GM18868 (cell line): Measurements from ENCODE around the gene AKAP1.
A peak's percentile ranks its signal among the peaks of the same experiment; 100 is the strongest.

ENCODE experiments used
- ATAC-seq: cut with Tn5 transposase; IDR thresholded peaks from one replicate; pipeline ENCODE4 v1.9.1; 2021; ENCODE audit warnings: mild to moderate bottlenecking, moderate library complexity; ENCODE audit not compliant: unreplicated experiment

The AKAP1 gene

DNA sequence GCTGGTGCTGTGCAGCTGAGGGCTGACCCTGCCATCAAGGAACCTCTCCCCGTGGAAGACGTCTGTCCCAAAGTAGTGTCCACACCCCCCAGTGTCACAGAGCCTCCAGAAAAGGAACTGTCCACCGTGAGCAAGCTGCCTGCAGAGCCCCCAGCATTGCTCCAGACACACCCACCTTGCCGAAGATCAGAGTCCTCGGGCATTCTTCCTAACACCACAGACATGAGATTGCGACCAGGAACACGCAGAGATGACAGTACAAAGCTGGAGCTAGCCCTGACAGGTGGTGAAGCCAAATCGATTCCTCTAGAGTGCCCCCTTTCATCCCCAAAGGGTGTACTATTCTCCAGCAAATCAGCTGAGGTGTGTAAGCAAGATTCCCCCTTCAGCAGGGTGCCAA is 20.5 kb downstream of the AKAP1 start:
- ATAC-seq: no peak

DNA sequence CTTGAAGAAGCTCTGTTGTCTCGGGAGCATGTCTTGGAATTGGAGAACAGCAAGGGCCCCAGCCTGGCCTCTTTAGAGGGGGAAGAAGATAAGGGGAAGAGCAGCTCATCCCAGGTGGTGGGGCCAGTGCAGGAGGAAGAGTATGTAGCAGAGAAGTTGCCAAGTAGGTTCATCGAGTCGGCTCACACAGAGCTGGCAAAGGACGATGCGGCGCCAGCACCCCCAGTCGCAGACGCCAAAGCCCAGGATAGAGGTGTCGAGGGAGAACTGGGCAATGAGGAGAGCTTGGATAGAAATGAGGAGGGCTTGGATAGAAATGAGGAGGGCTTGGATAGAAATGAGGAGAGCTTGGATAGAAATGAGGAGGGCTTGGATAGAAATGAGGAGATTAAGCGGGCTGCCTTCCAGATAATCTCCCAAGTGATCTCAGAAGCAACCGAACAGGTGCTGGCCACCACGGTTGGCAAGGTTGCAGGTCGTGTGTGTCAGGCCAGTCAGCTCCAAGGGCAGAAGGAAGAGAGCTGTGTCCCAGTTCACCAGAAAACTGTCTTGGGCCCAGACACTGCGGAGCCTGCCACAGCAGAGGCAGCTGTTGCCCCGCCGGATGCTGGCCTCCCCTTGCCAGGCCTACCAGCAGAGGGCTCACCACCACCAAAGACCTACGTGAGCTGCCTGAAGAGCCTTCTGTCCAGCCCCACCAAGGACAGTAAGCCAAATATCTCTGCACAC is 21.2 kb downstream of the AKAP1 start:
- no peak for ATAC-seq

DNA sequence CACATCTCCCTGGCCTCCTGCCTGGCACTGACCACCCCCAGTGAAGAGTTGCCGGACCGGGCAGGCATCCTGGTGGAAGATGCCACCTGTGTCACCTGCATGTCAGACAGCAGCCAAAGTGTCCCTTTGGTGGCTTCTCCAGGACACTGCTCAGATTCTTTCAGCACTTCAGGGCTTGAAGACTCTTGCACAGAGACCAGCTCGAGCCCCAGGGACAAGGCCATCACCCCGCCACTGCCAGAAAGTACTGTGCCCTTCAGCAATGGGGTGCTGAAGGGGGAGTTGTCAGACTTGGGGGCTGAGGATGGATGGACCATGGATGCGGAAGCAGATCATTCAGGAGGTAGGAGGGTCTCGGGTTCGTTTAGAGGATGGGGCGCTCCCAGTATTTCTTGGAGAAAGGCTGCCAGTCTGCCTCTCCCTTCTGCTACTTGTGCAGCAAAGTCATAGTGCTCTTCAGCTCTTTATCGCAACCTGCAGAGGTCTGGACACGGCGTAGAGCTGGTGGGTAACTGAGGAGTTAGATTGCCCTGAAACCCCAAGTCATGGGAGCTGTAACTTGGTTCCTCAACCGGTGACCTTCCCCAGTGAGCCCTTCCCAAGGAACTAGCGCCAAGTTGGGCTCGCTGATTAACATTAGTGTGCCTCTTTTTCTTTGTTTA is 21.9 kb downstream of the AKAP1 start:
- no peak for ATAC-seq

DNA sequence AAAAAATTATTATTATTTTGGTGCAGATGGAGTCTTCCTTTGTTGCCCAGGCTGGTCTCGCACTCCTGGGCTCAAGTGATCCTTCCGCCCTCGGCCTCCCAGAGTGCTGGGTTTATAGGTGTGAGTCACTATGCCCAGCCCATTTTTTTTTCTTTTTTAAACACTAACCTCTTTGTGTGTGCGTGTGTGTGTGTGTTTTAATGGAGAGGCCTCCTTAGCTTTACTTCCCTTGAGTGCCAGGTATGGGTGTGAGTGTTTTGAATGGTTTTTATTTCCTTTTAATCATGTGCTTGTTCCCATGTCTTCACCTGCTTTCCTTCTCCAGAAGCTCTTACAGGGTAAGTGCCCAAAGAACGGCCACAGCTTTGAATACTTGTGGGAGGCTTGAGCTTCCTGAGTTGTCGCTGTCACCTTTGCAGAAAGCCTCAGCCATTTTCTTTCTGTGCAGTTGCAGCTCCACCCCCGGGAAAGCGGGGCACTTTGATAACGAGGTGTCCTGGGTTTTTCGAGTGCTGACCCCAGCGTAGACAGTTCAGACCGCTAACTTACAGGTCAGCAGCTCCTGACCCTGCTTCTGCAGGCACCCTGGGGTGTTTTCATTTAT is 22.6 kb downstream of the AKAP1 start:
- ATAC-seq: no peak

DNA sequence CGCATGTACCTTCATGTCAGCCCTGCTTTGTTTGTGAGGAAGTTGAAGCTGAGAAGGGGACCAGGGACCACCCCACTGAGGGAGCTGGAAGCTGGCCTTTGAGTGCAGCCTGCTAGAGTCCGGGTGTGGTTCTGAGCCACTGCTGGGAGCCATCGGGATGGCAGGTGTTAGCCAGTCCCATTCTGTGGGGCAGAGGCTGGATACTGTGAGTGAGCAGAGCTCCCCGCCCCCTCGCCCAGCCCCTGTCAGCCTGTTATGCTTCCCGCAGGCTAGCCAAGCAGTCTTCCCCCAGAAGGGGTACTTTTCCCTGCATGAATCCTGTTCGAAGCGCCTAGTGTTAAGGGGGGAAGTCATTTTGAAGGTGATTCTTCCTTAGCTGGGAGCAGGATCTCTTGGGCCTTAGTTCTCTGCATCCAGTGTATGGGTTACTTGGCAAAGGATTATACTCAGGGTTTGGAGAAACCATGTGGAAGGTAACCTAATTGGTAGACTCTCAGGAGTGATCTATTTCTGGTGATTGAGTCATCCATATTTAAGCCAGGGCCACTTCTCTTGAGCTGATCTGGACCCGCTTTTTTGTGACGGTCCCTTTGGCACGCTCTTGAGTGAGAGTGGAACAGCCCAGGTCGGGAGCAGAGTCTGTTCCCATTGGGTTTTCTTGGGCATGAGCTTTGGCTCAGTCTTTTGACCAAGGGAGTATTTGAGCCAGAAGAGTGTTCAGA is 23.8 kb downstream of the AKAP1 start:
- no peak for ATAC-seq

DNA sequence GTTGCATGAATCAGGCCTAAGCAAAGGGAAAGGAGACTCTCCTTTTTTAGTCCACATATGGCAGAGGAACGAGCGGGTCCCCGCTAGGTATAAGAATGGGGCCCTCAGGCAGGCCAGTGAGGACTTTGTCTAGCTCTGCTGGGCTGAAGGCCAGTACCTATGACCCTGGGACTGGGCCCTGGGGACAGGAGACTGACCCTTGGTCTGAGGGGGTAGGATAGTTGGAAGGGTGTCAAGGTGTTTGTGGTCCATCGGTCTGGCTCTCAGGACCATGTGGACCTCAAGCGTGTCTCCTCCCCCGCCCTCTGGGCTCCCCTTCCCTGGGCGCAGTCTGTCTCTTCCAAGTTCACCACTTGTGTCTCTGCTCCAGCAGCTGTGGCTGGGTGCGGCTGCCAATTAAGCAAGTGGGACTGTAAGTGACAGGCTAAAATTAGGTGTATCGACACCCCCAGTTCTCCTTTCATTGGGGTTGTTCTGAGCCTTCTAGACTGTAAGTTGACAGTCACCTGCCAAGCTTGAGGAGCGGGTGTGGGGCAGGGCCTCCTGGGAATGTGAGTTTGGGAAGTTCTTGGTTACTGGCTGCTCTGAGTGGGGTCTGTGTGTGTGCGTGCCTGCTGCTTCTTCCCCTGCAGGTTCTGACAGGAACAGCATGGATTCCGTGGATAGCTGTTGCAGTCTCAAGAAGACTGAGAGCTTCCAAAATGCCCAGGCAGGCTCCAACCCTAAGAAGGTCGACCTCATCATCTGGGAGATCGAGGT is 24.5 kb downstream of the AKAP1 start:
- ATAC-seq: no peak

DNA sequence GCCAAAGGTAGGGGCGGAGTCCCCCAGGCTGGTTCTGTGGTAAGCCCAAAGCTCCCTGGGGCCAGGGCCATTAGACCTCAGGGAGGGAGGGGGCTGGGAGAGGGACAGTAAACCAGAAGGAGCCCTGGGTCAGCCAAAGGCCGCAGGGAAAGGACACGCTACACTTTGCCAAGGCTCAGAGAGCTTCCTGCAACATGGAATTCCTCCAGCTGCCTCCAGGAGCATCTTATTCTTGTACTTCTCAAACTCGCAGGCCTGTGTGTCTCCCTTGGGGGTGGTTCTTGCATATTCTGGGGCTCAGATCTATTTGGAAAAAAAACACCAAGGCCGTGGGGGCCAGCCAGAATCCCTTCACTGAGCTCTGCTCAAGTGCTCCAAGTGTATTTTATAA is 25.1 kb downstream of the AKAP1 start:
- no peak for ATAC-seq

DNA sequence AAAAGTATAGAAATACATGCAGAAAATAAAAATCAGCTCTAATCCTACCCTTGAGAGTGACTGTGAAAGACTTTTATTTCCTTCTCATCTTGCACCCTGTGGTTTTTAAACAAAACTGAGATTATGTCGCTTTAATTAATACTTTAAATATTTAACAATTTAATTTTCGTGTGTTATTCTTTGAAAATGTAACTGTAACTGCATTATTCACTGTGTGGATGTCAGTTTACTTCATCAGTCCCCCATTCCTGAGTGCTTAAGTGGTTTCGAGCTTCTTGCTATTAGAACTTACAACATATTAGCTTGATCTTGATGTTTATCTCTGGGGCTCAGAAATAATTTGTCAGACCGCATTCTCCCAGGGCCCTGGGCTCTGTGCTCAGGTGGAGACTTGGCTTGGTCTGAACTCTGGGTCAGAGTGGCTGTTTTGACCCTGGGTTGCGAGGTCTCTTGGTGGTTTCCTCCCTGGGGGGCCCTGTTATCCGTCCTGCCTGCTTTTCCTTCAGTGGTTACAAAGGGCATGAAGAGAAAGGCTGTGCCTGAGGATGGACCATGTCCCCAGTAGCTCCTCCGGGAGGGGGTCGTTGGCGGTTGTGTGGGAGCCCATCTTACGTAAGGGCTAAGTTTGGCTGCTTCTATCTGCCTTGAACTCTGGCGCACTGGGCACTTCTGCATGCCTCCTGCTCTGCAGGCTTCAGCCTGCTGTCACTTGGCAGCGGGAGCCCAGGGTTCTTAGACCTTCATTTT is 25.7 kb downstream of the AKAP1 start:
- ATAC-seq: no peak

DNA sequence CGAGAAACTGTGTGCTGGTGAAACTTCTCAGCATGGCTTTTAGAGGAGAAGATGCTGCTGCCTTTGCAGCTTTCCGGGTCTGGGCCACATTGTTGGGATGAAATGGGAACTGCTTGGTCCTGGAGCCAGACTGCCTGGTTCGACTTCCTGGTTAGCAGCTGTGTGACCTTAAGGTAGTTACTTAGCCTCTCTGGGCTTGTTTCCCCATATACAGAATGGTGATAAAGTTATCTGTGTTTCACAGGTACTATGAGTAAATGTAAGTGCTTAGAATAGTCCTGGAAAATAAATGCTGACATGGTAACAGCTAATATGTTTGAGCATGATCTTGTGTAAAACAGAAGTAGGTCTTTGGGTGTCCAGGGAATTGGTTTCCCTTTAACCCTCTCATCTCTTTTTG is 26.3 kb downstream of the AKAP1 start:
- ATAC-seq: no peak

DNA sequence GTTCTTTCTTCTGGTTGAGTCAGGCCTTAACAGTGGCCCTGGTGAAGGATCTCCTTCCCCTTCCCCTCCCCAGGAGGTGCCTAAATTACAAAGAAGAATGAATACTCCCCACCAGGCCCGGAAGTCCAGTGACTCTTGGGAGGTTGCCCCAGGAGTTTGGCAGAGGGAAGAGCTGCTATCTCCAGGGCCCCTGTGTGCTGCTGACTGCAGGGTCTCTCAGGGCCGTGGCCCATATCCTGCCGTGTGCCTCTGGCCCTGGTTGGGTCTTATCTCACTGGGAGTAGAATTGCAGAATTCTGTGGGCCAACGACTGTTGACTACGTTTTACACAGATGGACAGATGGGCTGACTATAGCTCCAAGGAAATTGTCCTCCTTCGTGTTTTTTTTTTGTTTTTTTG is 28.0 kb downstream of the AKAP1 start:
- ATAC-seq: no peak

DNA sequence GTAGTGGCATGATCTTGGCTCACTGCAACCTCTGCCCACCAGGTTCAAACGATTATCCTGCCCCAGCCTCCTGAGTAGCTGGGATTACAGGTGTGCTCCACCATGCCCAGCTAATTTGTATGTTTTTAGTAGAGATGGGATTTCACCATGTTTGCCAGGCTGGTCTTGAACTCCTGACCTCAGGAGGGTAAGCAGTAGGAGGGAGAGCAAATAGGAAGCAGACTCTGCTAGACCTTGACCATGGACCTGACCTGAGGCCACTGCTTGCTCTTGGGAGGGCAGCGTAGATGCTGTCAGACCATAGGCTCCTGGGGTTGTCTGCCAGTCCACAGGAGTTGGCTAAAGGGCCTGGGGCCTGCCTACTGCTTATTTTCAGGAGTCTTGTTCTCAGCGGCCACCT is 28.6 kb downstream of the AKAP1 start:
- ATAC-seq: peak; percentile 8

DNA sequence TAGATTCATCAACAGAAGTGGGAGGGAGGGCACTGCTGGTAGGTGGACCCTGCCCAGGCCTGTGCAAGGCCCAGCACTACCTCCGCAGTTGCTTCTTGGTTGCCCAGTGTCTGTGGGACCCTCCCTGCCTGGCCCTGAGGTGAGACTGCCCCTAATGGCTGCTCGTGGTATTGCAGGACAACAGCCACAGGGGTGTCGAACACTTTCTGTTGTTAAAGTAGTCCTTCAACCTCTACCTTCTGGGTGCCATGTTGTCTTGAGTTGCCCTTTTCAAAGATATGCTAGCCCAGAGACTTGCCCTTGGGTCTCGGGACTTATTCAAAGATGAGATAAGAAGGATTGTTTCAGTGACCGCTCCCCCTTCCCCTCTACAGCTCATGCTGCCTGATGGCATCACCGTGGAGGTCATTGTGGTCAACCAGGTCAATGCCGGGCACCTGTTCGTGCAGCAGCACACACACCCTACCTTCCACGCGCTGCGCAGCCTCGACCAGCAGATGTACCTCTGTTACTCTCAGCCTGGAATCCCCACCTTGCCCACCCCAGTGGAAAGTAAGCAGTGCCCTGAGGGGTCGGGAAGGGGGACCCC is 29.1 kb downstream of the AKAP1 start:
- peak; percentile 49 for ATAC-seq

DNA sequence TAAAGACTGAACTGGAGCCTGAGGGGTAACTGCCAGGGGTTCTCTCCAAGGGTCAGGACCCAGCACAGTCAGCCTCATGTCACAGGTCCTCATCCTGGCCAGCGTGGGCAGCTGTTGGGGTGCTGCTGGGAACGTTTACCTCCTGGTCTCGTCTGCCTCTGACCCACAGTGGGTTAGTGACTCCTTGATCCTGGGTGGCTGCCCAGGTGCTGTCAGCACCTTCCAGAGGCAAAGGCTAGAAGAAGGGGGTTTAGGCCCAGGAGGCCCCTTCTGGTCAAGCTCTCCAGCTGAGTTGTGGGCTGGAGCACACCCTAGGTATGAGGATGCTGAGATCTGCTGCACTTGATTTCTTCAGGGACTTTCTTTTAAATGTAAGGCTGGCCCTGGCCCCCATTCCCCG is 30.3 kb downstream of the AKAP1 start:
- ATAC-seq: no peak

DNA sequence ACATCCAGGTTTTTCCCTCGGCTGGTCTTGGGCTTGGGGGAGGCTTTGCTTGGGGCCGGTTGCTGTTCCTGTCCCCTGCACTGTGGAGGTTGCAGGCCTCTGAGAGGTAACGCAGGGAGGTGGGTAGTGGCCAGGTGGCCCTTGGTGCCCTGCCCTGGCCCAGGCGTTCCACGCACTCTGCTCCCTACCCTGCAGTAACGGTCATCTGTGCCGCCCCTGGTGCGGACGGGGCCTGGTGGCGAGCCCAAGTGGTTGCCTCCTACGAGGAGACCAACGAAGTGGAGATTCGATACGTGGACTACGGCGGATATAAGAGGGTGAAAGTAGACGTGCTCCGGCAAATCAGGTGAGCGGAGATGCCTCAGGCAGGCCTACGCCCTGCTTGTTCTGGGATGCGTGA is 30.9 kb downstream of the AKAP1 start:
- no peak for ATAC-seq

DNA sequence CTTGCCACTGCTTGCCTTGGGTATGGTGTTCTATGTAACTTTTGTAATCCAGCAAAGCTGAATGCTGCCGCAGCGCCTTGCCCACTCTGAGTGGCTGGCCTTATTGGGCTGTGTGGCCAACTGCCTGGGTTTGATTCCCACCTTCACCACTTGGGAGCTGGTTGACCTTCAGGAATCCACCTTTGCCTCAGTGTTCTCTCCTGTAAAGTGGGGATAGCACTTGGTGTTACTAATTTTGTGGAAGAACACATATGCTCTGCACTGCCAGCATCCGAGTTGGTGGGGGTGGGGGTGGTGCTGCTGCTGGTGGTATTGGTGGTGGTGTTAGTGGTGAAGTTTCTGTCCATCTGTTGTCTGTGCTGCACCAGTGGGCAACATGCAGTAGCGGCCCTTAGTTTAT is 32.8 kb downstream of the AKAP1 start:
- no peak for ATAC-seq

DNA sequence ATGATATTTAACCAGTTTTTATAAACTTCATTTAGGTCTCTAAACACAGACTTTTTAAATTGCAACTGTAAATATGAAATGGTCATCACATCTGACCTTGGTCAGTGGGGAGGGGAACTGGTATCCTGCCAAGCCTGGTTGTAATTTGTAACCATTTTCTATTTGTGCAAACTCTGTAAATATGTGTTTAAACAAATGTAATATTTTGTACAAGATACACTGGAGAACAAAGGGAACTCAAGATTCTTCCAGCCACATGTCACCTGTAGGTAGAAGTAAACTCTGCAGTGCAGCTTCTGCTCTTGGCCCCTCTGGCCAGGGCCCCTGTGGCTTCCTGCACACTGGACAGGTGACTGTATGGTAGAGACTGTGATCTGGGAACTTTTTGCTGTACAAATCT is 35.8 kb downstream of the AKAP1 start:
- ATAC-seq: no peak

DNA sequence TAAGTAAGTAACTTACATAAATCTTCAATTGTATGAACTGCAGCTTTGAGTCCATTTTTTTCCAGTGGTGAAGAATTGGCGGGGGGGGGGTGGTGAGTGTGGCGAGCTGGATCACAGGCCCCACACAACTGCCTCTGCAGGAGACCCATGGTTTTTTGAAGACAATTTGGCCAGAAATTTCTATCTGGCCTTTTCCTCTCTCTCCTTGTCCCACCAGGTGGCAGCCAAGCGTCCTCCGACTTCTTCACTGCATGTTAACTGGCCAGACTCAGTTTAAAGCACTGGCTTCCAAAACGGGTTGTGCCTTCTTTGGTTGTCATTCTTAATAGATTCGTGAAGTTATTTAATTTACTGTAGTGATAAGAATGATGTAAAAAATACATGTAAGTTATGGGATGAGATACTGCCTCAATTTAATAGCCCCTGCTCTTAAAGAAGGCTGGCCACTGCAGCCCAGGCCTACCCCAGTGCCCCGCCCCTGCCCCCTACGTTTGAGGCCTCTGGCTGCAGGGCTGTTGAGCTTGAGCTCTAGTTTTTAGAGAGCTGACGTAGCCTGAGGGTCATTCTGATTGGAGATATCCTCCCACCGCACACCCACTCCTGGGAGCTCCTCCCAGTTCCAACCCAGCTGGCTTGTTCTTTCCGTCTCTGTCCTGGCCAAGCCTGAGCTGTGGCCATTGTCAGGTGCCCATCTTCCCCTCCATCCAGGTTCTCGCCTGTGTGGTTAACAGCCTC is 36.4 kb downstream of the AKAP1 start:
- ATAC-seq: no peak

DNA sequence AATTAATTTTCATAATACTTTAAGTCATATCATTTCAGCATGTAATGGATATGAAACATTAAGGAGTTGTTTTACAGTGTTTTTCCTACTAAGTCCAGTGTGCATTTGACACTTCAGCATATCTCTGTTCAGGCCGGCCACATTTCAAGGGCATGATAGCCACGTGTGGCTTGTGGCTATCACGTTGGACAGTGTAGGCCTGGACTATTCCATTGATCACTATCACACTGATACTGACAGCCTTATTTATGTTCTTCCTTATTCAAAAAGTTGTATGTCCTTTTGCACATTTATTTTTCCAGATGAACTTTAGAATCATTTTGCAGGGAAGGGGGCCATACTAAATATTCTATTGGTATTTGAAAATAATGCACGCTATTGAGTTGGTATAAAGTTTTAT is 39.0 kb downstream of the AKAP1 start:
- ATAC-seq: no peak

DNA sequence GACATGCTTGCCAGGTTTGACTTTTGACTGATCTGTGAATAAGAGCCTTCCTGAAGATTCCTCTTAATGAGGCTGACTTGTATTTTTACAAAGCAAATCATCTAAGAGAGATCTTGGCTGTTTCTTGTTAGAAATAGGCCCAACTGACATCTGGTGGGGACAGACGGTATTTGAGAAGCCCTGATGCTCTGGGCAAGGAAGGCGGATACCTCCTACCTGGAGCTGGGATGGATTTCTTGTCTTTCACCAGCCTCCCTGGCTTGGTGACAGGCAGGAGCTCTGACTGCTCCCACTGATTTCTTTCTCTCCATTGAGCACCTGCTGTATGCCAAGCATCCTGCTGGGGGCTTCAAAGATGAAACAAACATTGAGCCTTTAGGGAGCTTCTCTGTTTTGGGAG is 40.4 kb downstream of the AKAP1 start:
- ATAC-seq: no peak
